B cell (primary cell): ENCODE results near the gene SLAMF9.

Experiments
- CTCF ChIP-seq: fragments of 200-600 bp; IDR thresholded peaks from one replicate; pipeline ENCODE4 v1.8.0; 2022; ENCODE audit warnings: antibody characterized with exemption, mild to moderate bottlenecking
- EZH2 ChIP-seq: IDR thresholded peaks from 2 replicates; pipeline ENCODE4 v1.6.1; 2012; ENCODE audit warnings: borderline replicate concordance, low read depth, mild to moderate bottlenecking, moderate library complexity, low read length; ENCODE audit not compliant: insufficient read depth, poor library complexity, severe bottlenecking

GRCh38 chr1:159924791-159925718, 29.0 kb downstream of the SLAMF9 start, which contains the start of gene TAGLN2:
- TF ChIP-seq CTCF (no peak), EZH2 (no peak)
